WERI-Rb-1 (cell line): ENCODE results near the gene CCDC150.
"Not testable (repeated sequence)": the region's sequence is repeated elsewhere in the genome, so short reads cannot be mapped to it uniquely, and the experiment has no call there.

ENCODE experiments used
- DNase-seq: peaks from one replicate; pipeline ENCODE4 v3.0.0-alpha.2; 2020
- H3K27ac ChIP-seq: fragments of 250-450 bp; sonication (Bioruptor Pico); 2 replicates; pipeline ENCODE4 v1.5.1; 2020; ENCODE audit warnings: mild to moderate bottlenecking, moderate library complexity
- H3K27me3 ChIP-seq: fragments of 250-450 bp; sonication (Bioruptor Pico); 2 replicates; pipeline ENCODE4 v1.5.1; 2021; ENCODE audit warnings: mild to moderate bottlenecking, low read depth, moderate library complexity; ENCODE audit not compliant: insufficient read depth, severe bottlenecking
- H3K36me3 ChIP-seq: fragments of 250-450 bp; sonication (Bioruptor Pico); 2 replicates; pipeline ENCODE4 v1.5.1; 2020; ENCODE audit warnings: mild to moderate bottlenecking, moderate library complexity
- H3K4me3 ChIP-seq: 2 replicates; pipeline ENCODE4 v1.5.1; 2011; ENCODE audit warnings: low read depth, mild to moderate bottlenecking, control low read depth, low read length
- H3K9me3 ChIP-seq: fragments of 250-450 bp; sonication (Bioruptor Pico); 2 replicates; pipeline ENCODE4 v1.5.1; 2021; ENCODE audit warnings: mild to moderate bottlenecking, moderate library complexity; ENCODE audit not compliant: severe bottlenecking
- TF ChIP-seq, protein P1 (sequence below): IDR thresholded peaks from 2 replicates; pipeline ENCODE4 v1.5.1; 2011; ENCODE audit warnings: low read depth, mild to moderate bottlenecking, control low read depth, inconsistent platforms, low read length

The CCDC150 gene

GRCh38 chr2:196677404-196677803 is 37.9 kb downstream of the CCDC150 start:
- peaks cover 9% of the 10 kb centered on the region; the same call in 1 of the 2 replicates for H3K36me3 ChIP-seq
- DNase-seq = no peak
- no peak overlapping the region for H3K4me3 ChIP-seq
- no peaks in the 10 kb centered on the region for H3K27me3 ChIP-seq
- H3K9me3 ChIP-seq = no peaks in the 10 kb centered on the region
- H3K27ac ChIP-seq = no peak overlapping the region
- TF ChIP-seq, protein P1, sequence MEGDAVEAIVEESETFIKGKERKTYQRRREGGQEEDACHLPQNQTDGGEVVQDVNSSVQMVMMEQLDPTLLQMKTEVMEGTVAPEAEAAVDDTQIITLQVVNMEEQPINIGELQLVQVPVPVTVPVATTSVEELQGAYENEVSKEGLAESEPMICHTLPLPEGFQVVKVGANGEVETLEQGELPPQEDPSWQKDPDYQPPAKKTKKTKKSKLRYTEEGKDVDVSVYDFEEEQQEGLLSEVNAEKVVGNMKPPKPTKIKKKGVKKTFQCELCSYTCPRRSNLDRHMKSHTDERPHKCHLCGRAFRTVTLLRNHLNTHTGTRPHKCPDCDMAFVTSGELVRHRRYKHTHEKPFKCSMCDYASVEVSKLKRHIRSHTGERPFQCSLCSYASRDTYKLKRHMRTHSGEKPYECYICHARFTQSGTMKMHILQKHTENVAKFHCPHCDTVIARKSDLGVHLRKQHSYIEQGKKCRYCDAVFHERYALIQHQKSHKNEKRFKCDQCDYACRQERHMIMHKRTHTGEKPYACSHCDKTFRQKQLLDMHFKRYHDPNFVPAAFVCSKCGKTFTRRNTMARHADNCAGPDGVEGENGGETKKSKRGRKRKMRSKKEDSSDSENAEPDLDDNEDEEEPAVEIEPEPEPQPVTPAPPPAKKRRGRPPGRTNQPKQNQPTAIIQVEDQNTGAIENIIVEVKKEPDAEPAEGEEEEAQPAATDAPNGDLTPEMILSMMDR = no peak

DNA sequence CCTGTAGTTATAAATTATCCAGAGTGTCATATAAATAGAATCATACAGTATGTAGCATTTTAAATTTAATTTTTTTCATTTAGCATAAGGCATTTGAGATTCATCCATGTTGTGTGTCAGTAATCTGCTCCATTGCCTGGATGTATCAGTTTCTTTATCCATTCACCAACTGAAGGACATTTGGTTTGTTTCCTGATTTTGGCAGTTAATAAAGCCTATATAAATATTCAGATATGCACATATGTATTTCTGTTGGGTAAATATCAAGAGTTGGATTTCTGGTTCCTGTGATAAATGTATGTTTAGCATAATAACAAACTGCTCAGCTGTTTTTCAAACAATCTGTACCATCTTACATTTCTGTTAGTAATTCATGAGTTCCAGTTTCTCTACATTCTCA is 39.9 kb downstream of the CCDC150 start:
- H3K36me3 ChIP-seq = peaks cover 9% of the 10 kb centered on the region; the same call in 1 of the 2 replicates
- DNase-seq = no peak
- TF ChIP-seq, protein P1 = no peak

GRCh38 chr2:196681510-196681909 is 42.0 kb downstream of the CCDC150 start:
- no peaks in the 10 kb centered on the region for H3K27me3 ChIP-seq
- DNase-seq = no peak
- no peak overlapping the region for H3K4me3 ChIP-seq
- TF ChIP-seq, protein P1 = no peak
- H3K9me3 ChIP-seq = no peaks in the 10 kb centered on the region
- no peak overlapping the region for H3K27ac ChIP-seq
- peaks cover 6% of the 10 kb centered on the region; the same call in 1 of the 2 replicates for H3K36me3 ChIP-seq

More for the DNA sequence above, 39.9 kb downstream of the CCDC150 start:
- no peaks in the 10 kb centered on the region for H3K27me3 ChIP-seq
- H3K27ac ChIP-seq = no peak overlapping the region
- no peaks in the 10 kb centered on the region for H3K9me3 ChIP-seq
- H3K4me3 ChIP-seq = no peak overlapping the region

DNA sequence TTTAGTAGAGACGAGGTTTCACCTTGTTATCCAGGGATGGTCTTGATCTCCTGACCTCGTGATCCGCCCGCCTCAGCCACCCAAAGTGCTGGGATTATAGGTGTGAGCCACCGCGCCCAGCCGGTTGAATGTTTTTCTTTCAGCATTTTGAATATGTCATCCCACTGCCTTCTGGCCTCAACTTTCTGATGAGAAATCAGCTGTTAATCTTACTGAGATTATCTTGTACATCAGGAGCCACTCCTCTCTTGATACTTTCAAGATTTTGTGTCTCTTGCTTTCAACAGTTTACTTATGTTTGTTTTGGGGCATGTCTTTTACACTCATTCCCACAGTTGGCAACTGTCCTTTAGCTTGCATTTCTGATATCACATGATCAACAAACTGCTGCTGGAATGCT is 46.3 kb downstream of the CCDC150 start:
- DNase-seq = no peak
- Histone ChIP-seq H3K4me3 (no peak overlapping the region), H3K9me3 (peaks cover 2% of the 10 kb centered on the region), H3K36me3 (no peaks in the 10 kb centered on the region), H3K27ac (no peak overlapping the region), H3K27me3 (no peaks in the 10 kb centered on the region)
- TF ChIP-seq, protein P1 = no peak

GRCh38 chr2:196686737-196687136 is 47.2 kb downstream of the CCDC150 start:
- not testable (repeated sequence) for H3K4me3 ChIP-seq, H3K36me3 ChIP-seq, H3K9me3 ChIP-seq, H3K27me3 ChIP-seq, DNase-seq, H3K27ac ChIP-seq

DNA sequence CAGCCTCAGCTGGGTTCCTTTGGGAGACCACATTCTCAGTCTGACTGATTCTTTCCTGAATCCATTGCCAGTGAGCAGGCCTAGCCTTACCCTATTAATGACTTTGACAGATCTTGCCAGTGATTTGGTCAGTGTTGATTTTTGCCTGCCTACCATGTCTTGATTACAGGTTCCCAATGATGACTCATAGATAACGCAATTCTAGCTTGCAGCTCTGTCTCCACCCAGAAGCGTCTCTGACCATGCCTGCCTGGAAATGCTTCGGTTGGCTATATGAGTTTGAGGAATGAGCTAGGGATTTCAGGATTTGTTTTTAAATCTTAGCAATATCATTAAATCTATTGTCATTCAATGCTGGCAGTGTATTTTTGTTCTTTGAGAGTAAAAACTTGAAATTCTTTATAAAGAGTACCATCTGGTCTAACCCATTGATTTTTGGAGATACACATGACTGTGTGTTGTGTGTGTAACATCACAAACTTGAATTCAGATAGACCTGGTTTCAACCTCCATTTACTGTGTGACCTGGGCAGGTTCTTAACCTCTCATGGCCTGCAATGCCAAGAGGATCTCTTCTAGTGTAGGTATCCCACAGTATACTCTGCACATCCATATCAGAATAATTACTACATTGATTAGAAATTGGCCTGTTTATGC is 57.0 kb downstream of the CCDC150 start:
- no peak overlapping the region for H3K27ac ChIP-seq
- no peak for DNase-seq
- TF ChIP-seq, protein P1 = no peak
- no peaks in the 10 kb centered on the region for H3K9me3 ChIP-seq
- no peaks in the 10 kb centered on the region for H3K36me3 ChIP-seq
- no peaks in the 10 kb centered on the region for H3K27me3 ChIP-seq
- H3K4me3 ChIP-seq = no peak overlapping the region
